Heart right ventricle (tissue), 16 donors: ENCODE data around the gene PDCD4. TPM values are rescaled to one million over a fixed set of nuclear protein-coding genes. Genes with fewer than 3 reads are reported as not detected.

Source experiments
- ATAC-seq, 8 donors: fragments of 200-7000 bp; cut with Tn5 transposase; one replicate each; pipeline ENCODE4 v1.9.1; 2020; ENCODE audit warnings: mild to moderate bottlenecking in 8 of 8, moderate library complexity in 8 of 8, moderate number of reproducible peaks in 1 of 8
- DNase-seq, 2 donors: peaks; one replicate each; pipeline ENCODE4 v3.0.0-alpha.2; 2020
- H3K27ac ChIP-seq, 10 donors: fragments of 200-600 bp; sonication (generic) in 2 of 10; one replicate each; pipeline versions ENCODE4 v1.5.0 to v1.8.0; 2020 to 2022; ENCODE audit warnings: mild to moderate bottlenecking in 3 of 10
- H3K27me3 ChIP-seq, 7 donors: fragments of 200-600 bp; one replicate each; pipeline ENCODE4 v1.8.0; 2021 to 2022; ENCODE audit warnings: mild to moderate bottlenecking in 2 of 7
- H3K36me3 ChIP-seq, 9 donors: fragments of 200-600 bp; sonication (generic) in 1 of 9; one replicate each; pipeline versions ENCODE4 v1.5.0 to v1.8.0; 2020 to 2022; ENCODE audit warnings: mild to moderate bottlenecking in 2 of 9
- H3K4me1 ChIP-seq, 9 donors: fragments of 200-600 bp; sonication (generic) in 1 of 9; one replicate each; pipeline versions ENCODE4 v1.5.0 to v1.8.0; 2020 to 2022; ENCODE audit warnings: mild to moderate bottlenecking in 4 of 9
- H3K4me3 ChIP-seq, 10 donors: fragments of 200-600 bp; sonication (generic) in 2 of 10; one replicate each; pipeline versions ENCODE4 v1.5.0 to v1.8.0; 2020 to 2022; ENCODE audit warnings: mild to moderate bottlenecking in 7 of 10, moderate library complexity in 2 of 10
- H3K9me3 ChIP-seq, 11 donors: fragments of 200-600 bp in 10 of 11; sonication (generic) in 2 of 11; one replicate each; pipeline versions ENCODE4 v1.5.0 to v1.8.0; 2013 to 2022; ENCODE audit warnings: mild to moderate bottlenecking in 2 of 11, control low read depth in 1 of 11, moderate library complexity in 1 of 11
- WGBS, 2 donors: extraction: QIAGEN DNeasy Blood & Tissue Kit; methylation state at CpG; one replicate each; pipeline ENCODE4 v1.1.7; 2013; ENCODE audit warnings: inconsistent platforms in 1 of 2; 5-methylcytosine and 5-hydroxymethylcytosine counted together
- intact Hi-C, 10 donors: fragments of 100-400 bp; cut with DNase I; formaldehyde crosslinking; loops; one replicate each; pipeline versions ENCODE4 v1.11.1 to v1.14.2; 2022
- polyA plus RNA-seq, 2 donors: library from polyadenylated mRNA; stranded (reverse); fragments of 200-250 nt; gene quantifications; one replicate each; pipeline ENCODE4 v1.2.3, GENCODE V29; 2013
- total RNA-seq, 10 donors: library from RNA; stranded (reverse); fragmentation: NEBNext Ultra II Directional in 3 of 10; extraction: Animal tissue kit (Norgen Biotek cat#: 25700) in 3 of 10; gene quantifications; one replicate each; pipeline versions ENCODE4 v1.2.1 to v1.2.4, GENCODE V29; 2021 to 2023
- TF ChIP-seq, protein P1 (sequence below), 9 donors: fragments of 200-600 bp; sonication (generic) in 2 of 9; IDR thresholded peaks; one replicate each; pipeline versions ENCODE4 v1.5.0 to v1.8.0; 2021 to 2022; ENCODE audit warnings: antibody characterized with exemption in 9 of 9, mild to moderate bottlenecking in 5 of 9, moderate library complexity in 1 of 9
- donor health status: Arrhythmogenic right ventricular cardiomyopathy.
- donor health status: ischemic (EF 13 %, LVEDD 7.1; RV severe dilation, severe dysfunction).
- donor health status: healthy with polysubstance abuse.
- donor health status: DM: no; HTN: yes; CAD: no.
- donor health status: DM: no; HTN: no; CAD: no.
- donor health status: ischemic (EF 25% LVEDD 6.9; RV normal size, moderate dysfunction).
- donor health status: ischemic (EF 25% LVEDD 5.7; RV mildly dilated, moderate dysfunction).
- donor health status: healthy.
- donor health status: DM: yes; HTN: yes; CAD: no.
- donor health status: Ischemic cardiomyopathy.
- donor health status: ischemic (EF 35%, LVEDD 5.7; RV mildly dilated, moderate dysfunction).
- donor health status: nonischemic (EF 11% LVEDD 7.7; RV severe dilation, severe dysfunction).
- donor health status: DM: yes; HTN: yes; CAD: no.
- donor health status: PGD.
- donor health status: ischemic (EF 29% LVEDD 5.4; RV normal size, mild dysfunction).
- donor health status: nonischemic (EF 23%, LVEDD 6.1; RV moderate dilation, normal function).

PDCD4 gene
- total and polyA plus RNA-seq, 12 donors = 15.9 to 59.5 (median 45.7) TPM

DNA sequence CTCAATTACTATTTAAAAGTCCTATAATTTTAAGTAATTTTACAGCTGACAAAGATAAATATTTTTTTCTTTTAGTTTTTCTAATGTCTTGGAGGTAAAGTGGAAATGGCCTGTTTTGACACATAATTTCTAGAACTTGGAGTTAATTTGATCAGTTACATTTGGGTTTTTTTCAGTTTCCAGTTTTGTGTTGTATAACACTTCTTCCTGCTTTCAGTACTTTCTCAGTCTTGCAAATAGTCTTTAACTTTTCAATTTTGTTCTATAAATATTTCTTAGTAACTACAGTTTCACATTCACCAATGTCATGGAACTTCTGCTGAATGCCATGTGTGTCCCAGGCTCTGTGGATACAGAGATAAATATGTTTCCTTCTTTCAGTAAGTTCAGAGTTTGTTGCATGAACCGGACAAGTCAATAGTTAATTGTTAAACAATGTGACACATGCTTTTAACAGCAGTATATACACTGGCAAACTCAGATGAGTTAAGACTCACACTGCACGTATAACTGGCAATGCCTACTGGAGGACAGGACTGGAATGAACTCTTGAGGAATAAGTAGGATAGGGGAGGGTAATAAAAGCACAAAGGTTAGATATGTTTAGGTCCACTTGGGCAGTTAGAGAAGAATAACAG, 52.2 kb downstream of the PDCD4 start:
- TF ChIP-seq, protein P1, sequence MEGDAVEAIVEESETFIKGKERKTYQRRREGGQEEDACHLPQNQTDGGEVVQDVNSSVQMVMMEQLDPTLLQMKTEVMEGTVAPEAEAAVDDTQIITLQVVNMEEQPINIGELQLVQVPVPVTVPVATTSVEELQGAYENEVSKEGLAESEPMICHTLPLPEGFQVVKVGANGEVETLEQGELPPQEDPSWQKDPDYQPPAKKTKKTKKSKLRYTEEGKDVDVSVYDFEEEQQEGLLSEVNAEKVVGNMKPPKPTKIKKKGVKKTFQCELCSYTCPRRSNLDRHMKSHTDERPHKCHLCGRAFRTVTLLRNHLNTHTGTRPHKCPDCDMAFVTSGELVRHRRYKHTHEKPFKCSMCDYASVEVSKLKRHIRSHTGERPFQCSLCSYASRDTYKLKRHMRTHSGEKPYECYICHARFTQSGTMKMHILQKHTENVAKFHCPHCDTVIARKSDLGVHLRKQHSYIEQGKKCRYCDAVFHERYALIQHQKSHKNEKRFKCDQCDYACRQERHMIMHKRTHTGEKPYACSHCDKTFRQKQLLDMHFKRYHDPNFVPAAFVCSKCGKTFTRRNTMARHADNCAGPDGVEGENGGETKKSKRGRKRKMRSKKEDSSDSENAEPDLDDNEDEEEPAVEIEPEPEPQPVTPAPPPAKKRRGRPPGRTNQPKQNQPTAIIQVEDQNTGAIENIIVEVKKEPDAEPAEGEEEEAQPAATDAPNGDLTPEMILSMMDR (IDR thresholded peaks at IDR 0.05) = no peak
- DNase-seq = no peak
- Histone ChIP-seq H3K4me3 (peak overlapping the region in 1 of 10 donors; percentile 11), H3K9me3 (no peaks in the 10 kb centered on the region), H3K4me1 (peaks cover 0 to 75% (median 57%) of the 10 kb centered on the region in 9 donors), H3K36me3 (no peaks in the 10 kb centered on the region), H3K27ac (peak overlapping the region in 1 of 10 donors; percentile 23), H3K27me3 (no peaks in the 10 kb centered on the region)
- intact Hi-C loops = loop anchor here in 2 of 10 donors (5.0 to 10.0 kb wide), 2 partner anchors 61 to 78 kb away; no protein-coding TSS in a partner anchor
- no peak for ATAC-seq
- WGBS, 2 donors = 31 to 42% methylated on average over 2 of the region's 2 CpGs

DNA sequence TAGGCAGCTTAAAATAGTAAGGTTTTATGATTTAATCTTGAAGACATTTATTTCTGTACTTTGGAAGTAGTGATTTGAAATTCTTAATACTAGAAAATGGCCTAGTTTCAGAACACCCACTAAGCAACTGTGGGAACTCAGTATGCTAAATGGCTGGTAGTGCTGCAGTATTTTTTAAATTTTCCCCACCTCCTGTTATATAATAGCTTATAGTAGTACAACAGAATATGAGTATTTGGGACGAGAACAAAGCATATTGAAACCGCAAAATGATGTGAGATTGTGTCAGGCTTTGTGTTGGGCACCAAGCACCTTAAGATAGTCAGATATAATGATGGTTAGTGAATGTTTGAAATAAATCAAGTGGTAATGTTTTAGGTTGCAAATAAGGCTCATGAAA, 55.7 kb downstream of the PDCD4 start:
- Histone ChIP-seq H3K4me1 (peaks cover 0 to 87% (median 60%) of the 10 kb centered on the region in 9 donors), H3K36me3 (no peaks in the 10 kb centered on the region), H3K9me3 (no peaks in the 10 kb centered on the region), H3K27me3 (no peaks in the 10 kb centered on the region), H3K4me3 (no peak overlapping the region), H3K27ac (no peak overlapping the region)
- TF ChIP-seq, protein P1 (IDR thresholded peaks at IDR 0.05) = no peak
- intact Hi-C loops = loop anchor here in 1 of 10 donors (10.0 kb wide), 1 partner anchor 57 kb away; no protein-coding TSS in a partner anchor
- no peak for DNase-seq
- no peak for ATAC-seq
- WGBS, 2 donors = 97 to 98% methylated on average over 2 of the region's 2 CpGs

DNA sequence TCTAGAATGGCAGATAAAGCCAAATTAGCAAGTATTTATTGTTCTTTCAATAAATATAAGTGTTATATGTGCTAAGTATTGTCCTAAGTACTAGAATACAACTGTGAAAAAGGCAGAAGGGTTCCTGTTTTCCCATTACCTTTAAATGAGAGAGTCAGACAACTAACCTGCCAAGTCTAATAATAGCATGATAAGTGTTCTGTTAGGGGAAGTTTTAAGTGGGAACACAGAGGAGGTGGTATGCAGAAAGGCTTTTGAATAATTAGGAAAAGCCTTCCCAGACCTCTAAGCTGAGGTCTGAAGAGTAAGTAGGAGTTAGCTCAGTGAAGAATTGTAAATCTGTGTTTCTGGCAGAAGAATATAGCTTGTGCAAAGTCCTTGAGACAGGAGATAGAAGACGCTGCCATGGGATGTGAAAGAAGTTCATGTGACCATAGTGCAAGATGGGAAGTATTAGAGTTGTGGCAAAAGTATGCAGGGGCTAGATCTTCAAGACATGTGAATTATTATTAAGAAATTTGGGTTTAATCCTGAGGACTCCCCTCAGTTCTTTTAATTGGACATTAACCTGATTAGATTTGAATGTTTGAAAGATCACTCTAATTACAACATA, 60.1 kb downstream of the PDCD4 start:
- 27 to 40% methylated on average over 1 of the region's 1 CpG for WGBS, 2 donors
- H3K4me1 ChIP-seq = peaks cover 0 to 52% (median 35%) of the 10 kb centered on the region in 9 donors
- H3K27ac ChIP-seq = peak overlapping the region in 5 of 10 donors; percentile 1 to 37 (median 19)
- ATAC-seq (peak in 5 of 8 donors; percentile 57 to 81 (median 71)), DNase-seq (no peak)
- H3K4me3 ChIP-seq = no peak overlapping the region
- TF ChIP-seq, protein P1 (IDR thresholded peaks at IDR 0.05) = no peak
- H3K9me3 ChIP-seq = no peaks in the 10 kb centered on the region
- peaks cover 0 to 4% (median 0%) of the 10 kb centered on the region in 9 donors for H3K36me3 ChIP-seq
- H3K27me3 ChIP-seq = no peaks in the 10 kb centered on the region
- intact Hi-C loops = no loop called here

DNA sequence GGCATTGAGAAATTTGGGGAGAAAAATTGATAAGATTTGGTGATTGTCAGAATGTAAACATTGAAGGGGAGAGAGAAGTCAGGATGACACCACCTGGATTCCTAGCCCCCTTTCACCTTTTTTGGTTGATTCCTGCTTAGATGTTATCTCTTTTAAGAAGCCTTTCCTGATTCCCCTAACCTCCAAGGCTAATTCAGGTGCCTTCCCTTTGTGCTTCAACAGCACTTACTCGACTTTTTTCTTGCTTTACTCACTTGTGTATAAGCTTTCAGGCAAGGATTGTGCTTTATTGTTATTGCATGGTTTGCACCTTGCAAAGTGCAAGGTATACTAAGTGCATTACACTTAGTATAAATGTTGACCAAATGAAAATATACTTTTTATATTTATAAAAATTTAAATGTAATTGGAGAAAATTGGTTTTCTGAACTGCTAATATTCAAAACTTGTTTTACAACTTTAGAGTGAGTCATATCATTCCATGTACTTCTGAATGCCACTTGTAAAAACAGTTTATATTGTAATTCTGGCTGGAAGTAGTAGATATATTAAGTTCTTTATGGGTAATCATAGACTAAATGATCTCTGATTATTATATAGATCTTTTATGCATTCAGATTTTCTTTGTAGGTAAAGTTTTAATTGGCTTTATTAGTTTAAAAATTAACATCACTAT, 60.9 kb downstream of the PDCD4 start:
- TF ChIP-seq, protein P1 (IDR thresholded peaks at IDR 0.05) = no peak
- ATAC-seq = no peak
- 65 to 77% methylated on average over 1 of the region's 1 CpG for WGBS, 2 donors
- no peak overlapping the region for H3K4me3 ChIP-seq
- intact Hi-C loops = no loop called here
- H3K27ac ChIP-seq = peak overlapping the region in 1 of 10 donors; percentile 19
- DNase-seq = no peak
- H3K4me1 ChIP-seq = peaks cover 0 to 47% (median 31%) of the 10 kb centered on the region in 9 donors
- no peaks in the 10 kb centered on the region for H3K27me3 ChIP-seq
- H3K36me3 ChIP-seq = peaks cover 0 to 9% (median 0%) of the 10 kb centered on the region in 9 donors
- H3K9me3 ChIP-seq = no peaks in the 10 kb centered on the region
